Omental fat pad (tissue), 4 donors: Measurements from ENCODE around the gene WDR90. TPM values are rescaled to one million over a fixed set of nuclear protein-coding genes. Genes with fewer than 3 reads are reported as not detected.

Experiments
- ATAC-seq: fragments of 150-250 bp; one replicate; pipeline ENCODE4 v1.9.1; 2016; ENCODE audit warnings: mild to moderate bottlenecking, moderate library complexity; ENCODE audit not compliant: low FRiP score
- DNase-seq: peaks from one replicate; pipeline ENCODE4 v3.0.0-alpha.2; 2019; ENCODE audit warnings: low spot score
- CTCF ChIP-seq, 3 donors: fragments of 450-650 bp; IDR thresholded peaks; one replicate each; pipeline ENCODE4 v1.5.1; 2016 to 2017; ENCODE audit warnings: antibody characterized with exemption in 3 of 3, mild to moderate bottlenecking in 3 of 3, moderate library complexity in 2 of 3
- total RNA-seq, 4 donors: library from RNA; depleted of rRNA; stranded (reverse); fragments of >200 nt; gene quantifications; one replicate each; pipeline ENCODE4 v1.1.0, GENCODE V29; 2016

The WDR90 gene
- 10 to 100 TPM in 3 of 4 donors, 1 to 10 TPM in 1; 7.0 to 25.1 (median 21.2) TPM for total RNA-seq

- ATAC-seq, result peak; percentile 84
- peak; percentile 72 for DNase-seq
- no peak for TF ChIP-seq CTCF (IDR thresholded peaks at IDR 0.05)
These were observed at the start of gene WDR90 for GRCh38 chr16:648781-649589. Gene WDR90, plus strand, starts transcription at chr16:649365. Its CDS starts 52 bp downstream, at chr16:649417.

GRCh38 chr16:600781-601180 lies 48.4 kb upstream of the WDR90 start:
- DNase-seq (no peak), ATAC-seq (no peak)
- TF ChIP-seq CTCF (IDR thresholded peaks at IDR 0.05), result no peak

- no peak for TF ChIP-seq CTCF (IDR thresholded peaks at IDR 0.05)
- DNase-seq (no peak), ATAC-seq (no peak)
These were observed 45.2 kb upstream of the WDR90 start for GRCh38 chr16:603933-604332.

- TF ChIP-seq CTCF (IDR thresholded peaks at IDR 0.05), result no peak
These were observed 42.4 kb upstream of the WDR90 start for GRCh38 chr16:606656-607307.

GRCh38 chr16:608019-608418 lies 41.1 kb upstream of the WDR90 start:
- TF ChIP-seq CTCF (IDR thresholded peaks at IDR 0.05), result no peak
- ATAC-seq (no peak), DNase-seq (no peak)

More at GRCh38 chr16:606656-607307, 42.4 kb upstream of the WDR90 start:
- DNase-seq (no peak), ATAC-seq (no peak)

- no peak for TF ChIP-seq CTCF (IDR thresholded peaks at IDR 0.05)
- DNase-seq, result no peak
- no peak for ATAC-seq
These were observed 39.8 kb upstream of the WDR90 start for GRCh38 chr16:609316-609715.
